GM21737 (cell line): ENCODE measurements around the gene PCSK1.
"Not testable (repeated sequence)": the region's sequence is repeated elsewhere in the genome, so short reads cannot be mapped to it uniquely, and the experiment has no call there.

Source experiments
- ATAC-seq: cut with Tn5 transposase; IDR thresholded peaks from one replicate; pipeline ENCODE4 v1.9.1; 2021; ENCODE audit warnings: mild to moderate bottlenecking, moderate library complexity; ENCODE audit not compliant: unreplicated experiment

PCSK1 gene

GRCh38 chr5:96427824-96428223, 5.2 kb downstream of the PCSK1 start:
- ATAC-seq: no peak

GRCh38 chr5:96426831-96427230, 6.2 kb downstream of the PCSK1 start:
- ATAC-seq: no peak

GRCh38 chr5:96425443-96425842, 7.6 kb downstream of the PCSK1 start:
- ATAC-seq: no peak

GRCh38 chr5:96415897-96416296, 17.2 kb downstream of the PCSK1 start:
- no peak for ATAC-seq

DNA sequence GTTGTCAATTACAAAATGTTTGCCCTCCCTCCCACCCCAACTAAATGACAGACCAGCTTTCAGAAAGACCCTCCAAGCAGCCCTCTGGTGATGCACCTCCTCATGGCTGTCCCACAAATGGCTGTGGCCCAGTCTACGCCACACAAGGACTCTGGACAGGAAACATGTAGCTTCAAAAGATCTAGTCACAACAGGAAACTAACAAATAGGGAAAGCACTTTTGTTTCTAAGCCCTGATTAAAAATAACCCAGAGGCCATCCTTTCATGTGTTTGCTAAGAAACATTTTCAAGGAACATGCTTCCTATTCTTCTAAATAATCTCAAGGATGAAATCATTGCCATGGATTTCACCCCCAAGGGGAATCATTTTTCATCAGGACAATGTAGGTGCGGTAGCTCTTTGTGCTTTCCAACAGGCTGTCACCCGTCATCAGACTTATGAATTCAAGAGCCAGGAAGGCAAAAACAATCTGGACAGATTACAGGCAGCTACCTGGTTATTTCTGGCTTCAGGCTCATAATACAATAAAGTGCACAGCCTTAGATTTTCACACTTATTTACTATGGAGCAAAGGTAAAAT, 20.1 kb downstream of the PCSK1 start:
- no peak for ATAC-seq

DNA sequence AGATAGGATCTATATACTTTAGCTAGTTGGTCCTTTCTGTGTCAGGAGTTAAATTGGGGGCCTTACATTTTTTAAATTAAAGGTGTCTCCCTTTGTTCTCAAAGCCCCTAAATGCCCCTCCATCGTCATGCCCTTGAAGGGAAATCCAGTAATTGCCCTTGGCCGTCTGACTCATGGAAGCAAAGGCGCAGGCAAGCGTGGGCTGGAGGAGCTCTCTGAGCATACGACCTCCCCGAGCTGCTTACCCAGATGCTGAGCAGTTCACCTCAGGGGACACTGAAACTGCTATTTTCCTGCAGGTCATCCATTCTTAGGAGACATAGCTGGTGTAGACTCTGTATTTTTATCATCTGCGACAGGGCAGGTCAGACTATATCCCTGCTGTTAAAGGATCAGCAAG, 23.0 kb downstream of the PCSK1 start:
- ATAC-seq: no peak

DNA sequence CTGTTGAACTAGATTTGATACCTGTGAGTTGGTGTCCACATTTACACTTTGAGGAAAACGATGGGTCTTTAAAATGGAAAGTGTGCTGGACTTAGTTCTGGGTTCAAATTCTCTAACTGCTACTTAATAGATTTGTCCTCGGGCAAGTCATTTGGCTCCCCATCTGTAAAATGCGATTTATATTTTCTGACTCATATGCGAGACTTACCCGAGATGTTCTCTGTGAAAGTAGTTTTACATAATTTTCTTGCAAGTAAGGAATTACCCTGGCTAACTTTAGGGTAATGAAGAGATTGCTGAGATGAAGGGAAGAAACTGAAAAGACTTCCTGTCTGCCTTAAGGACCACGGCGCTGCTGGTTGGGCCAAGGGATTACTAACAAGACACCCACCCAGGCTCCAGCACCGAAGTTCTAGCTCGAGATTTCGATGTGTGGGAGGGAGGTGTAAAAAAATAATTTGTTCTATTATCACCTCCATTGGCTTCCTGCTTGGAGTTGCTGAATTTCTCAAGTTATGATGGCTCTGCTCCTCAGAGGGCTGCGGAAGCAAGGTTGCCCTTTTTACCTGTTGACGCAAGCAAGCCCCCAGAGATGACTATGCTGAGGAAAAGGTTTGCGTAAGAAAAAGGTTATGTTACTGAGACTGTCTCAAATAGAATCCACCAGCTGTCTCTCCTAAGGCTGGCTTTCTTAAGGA, 24.1 kb downstream of the PCSK1 start:
- ATAC-seq: no peak

- ATAC-seq: no peak
These were observed 24.8 kb downstream of the PCSK1 start for GRCh38 chr5:96408210-96408777.

- no peak for ATAC-seq
These were observed 25.6 kb downstream of the PCSK1 start for GRCh38 chr5:96407436-96407835.

GRCh38 chr5:96404191-96404867, 28.7 kb downstream of the PCSK1 start:
- ATAC-seq: no peak

GRCh38 chr5:96402500-96402899, 30.5 kb downstream of the PCSK1 start:
- ATAC-seq: no peak

DNA sequence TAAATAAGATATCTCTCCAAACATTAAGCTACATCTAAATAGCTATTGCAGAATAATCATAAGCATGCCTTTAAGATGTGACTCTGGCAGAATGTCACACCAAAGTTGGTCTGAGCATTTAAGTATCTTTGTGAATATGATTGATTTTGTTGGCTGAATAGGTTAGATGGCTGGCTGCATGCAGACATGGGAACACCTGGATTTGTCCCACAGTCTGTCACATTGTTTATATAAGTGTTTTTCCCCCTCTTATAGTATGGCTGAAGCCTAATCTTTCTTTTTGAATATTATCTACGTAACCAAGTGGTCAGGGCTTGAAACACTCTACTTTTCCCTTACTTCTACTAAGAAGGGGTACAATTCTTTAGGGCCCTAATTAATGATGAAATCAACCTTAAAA, 36.2 kb downstream of the PCSK1 start:
- no peak for ATAC-seq

DNA sequence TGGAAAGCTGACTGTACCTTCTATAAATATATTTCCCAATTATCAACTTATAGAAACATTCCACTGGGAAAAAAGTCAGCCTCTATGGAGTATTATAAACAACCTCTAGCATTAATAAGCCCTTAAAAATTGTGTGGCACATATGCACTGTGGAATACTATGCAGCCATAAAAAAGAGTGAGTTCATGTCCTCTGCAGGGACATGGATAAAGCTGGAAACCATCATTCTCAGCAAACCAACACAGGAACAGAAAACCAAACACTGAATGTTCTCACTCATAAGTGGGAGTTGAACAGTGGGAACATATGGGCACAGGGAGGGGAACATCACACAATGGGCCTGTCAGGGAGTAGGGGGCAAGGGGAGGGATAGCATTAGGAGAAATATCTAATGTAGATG, 37.8 kb downstream of the PCSK1 start:
- not testable (repeated sequence) for ATAC-seq

DNA sequence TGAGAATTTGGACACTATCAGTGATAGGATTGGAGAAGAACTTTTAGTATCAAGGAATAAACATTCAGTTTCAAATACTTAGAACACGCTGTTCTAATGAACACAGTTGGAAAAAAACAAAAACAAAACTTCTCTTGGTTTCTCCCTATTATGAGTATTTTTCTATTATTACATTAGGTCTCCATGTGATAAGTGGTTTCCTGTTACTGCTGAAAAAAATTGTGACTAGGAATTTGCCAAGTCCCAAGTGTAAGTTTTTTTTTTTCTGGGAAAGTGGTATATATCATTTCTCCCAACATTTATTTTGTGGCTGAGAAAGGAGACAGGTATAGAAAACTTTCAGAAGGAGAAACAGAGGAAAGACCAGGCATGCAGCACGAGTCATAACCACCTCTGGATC, 41.1 kb downstream of the PCSK1 start:
- ATAC-seq: no peak

DNA sequence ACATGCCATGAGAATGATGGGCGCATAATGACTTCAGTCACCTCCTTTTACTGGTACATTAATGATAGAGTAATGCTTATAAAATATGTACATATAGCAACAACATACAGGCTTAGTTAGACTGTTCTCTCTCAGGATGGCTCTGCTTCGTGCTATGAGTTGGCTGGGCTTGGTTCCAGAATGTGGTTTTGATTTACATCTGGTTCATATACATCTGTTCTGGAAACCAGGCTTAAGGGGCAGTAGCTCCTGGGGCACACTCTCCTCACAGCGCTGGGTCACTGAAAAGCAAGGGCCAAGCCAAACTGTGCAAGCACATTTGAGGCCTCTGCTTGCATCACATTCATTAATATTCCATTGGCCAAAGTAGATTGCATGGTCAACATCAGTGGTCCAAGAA, 44.9 kb downstream of the PCSK1 start:
- no peak for ATAC-seq

DNA sequence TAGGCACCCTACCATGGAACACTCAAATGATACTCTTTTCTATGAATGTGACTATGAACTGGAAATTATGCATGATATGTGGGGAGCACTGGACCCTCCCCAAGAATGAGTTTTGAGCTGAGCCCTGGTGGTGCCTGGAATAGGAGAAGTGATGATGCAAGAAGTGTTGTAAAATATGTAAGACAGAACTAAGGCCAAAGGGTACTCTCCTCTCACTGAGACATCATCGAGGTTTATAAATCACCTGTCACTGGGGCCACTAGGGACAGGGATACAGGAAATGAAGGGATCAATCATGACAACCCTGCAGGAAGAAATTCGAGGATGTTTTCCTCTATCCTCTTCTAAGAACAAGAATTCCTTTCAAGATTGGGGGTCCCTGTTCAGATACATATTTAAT, 45.4 kb downstream of the PCSK1 start:
- ATAC-seq: no peak

DNA sequence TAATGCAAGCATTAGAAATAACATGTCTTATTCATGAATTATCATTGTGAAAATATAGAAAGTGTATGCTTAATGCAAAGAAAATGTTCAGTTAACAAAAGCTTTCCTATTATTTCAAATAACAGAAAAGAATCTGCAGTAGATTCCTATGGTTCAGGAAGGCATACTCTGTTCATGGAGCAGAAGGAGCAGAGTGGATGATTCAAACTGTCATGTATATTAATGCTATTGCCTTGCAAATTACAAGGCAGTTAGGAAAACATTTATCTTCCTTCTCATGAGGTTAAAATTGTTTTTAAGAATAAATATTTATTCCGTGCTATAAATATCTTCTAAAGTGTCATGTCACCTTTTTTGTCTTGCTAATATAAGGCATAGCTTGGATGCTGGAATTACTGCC, 47.5 kb downstream of the PCSK1 start:
- ATAC-seq: no peak

- no peak for ATAC-seq
These were observed 48.7 kb downstream of the PCSK1 start for GRCh38 chr5:96384353-96384752.

DNA sequence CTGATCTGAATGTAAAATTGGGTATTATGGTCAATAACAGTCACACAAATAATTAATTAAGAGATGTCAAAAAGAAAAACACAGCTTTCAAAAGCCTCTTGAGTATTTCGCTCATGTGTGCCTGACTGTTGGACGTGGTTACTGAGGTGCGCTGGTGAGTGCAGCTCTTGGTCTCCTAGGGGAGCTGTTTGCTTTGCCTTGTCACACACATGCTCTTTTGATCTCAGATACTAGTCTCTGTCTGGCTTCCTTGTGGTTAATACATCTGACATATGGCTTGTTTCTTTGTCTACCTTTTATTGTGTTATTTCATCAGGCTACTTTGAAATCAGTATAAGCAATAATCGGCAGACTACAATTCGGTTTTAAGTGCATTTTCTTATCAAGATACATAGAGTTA, 51.5 kb downstream of the PCSK1 start:
- no peak for ATAC-seq

DNA sequence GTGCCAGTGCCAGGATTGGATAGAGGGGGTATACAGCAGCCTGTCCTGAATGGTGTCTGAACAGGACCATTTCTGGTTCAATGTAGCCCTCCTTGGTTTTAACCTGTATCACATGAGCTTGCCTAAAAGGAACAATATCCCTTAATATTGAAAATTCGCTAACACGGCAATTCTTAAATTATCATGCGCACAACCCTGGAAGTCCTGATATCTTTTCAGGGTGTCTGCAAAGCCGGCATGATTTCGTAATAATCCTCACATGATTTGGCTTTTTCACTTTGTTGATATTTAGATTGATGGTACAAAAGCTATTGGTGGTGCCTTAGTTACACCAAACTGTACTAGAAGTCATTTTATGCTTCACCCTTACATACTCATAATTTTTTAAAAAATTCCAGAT, 53.2 kb downstream of the PCSK1 start:
- no peak for ATAC-seq

- no peak for ATAC-seq
These were observed 55.5 kb downstream of the PCSK1 start for GRCh38 chr5:96377597-96377996.

DNA sequence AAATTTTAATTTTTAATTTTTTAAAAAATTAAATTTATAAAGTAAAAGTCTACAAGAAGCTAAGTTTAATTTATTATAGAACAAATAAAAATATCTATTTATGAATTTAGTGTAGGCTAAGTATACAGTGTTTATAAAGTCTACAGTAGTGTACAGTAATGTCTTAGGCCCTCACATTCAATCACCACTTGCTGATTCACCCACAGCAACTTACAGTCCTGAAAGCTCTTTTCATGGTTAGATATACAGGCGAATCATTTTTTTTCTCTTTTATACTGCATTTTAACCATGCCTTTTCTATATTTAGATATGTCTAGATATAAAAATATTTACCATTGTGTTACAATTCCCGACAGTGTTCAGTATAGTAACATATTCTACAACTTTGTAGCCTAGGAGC, 55.9 kb downstream of the PCSK1 start:
- no peak for ATAC-seq
